Dendritic cell treated with granulocyte-macrophage colony-stimulating factor and Interleukin-4, amounts not matched to agents 40 ng/mL and 50 ng/mL, for 4 days (primary cell): ENCODE results near the gene BUB3.

Source experiments
- H3K27ac Mint-ChIP-seq: one replicate; pipeline ENCODE4 v1.8.0; 2022; ENCODE audit warnings: mild to moderate bottlenecking, mixed read lengths
- H3K27me3 Mint-ChIP-seq: one replicate; pipeline ENCODE4 v1.8.0; 2022; ENCODE audit warnings: mild to moderate bottlenecking, mixed read lengths
- H3K36me3 Mint-ChIP-seq: one replicate; pipeline ENCODE4 v1.8.0; 2022; ENCODE audit warnings: low read depth, mixed read lengths
- H3K4me1 Mint-ChIP-seq: one replicate; pipeline ENCODE4 v1.8.0; 2022; ENCODE audit warnings: low read depth, mixed read lengths
- H3K4me3 Mint-ChIP-seq: one replicate; pipeline ENCODE4 v1.8.0; 2022; ENCODE audit warnings: mild to moderate bottlenecking, moderate library complexity, mixed read lengths
- H3K9me3 Mint-ChIP-seq: one replicate; pipeline ENCODE4 v1.8.0; 2022; ENCODE audit warnings: mixed read lengths
- intact Hi-C: fragments of 100-400 bp; cut with micrococcal nuclease; formaldehyde crosslinking; loops from one replicate; pipeline ENCODE4 v1.15.0; 2022

Gene BUB3

GRCh38 chr10:123180101-123181090 lies 26.2 kb downstream of the BUB3 start:
- no peaks in the 10 kb centered on the region for H3K4me1 Mint-ChIP-seq
- H3K4me3 Mint-ChIP-seq = no peak overlapping the region
- peaks cover 25% of the 10 kb centered on the region for H3K9me3 Mint-ChIP-seq
- intact Hi-C loops = no loop called here
- H3K36me3 Mint-ChIP-seq = peaks cover 50% of the 10 kb centered on the region
- H3K27me3 Mint-ChIP-seq = no peaks in the 10 kb centered on the region
- H3K27ac Mint-ChIP-seq = no peak overlapping the region

GRCh38 chr10:123183724-123184123 lies 29.5 kb downstream of the BUB3 start:
- Mint-ChIP-seq H3K4me1 (no peaks in the 10 kb centered on the region), H3K36me3 (peaks cover 39% of the 10 kb centered on the region), H3K27ac (no peak overlapping the region), H3K9me3 (peaks cover 25% of the 10 kb centered on the region), H3K27me3 (no peaks in the 10 kb centered on the region), H3K4me3 (no peak overlapping the region)
- intact Hi-C loops = no loop called here

GRCh38 chr10:123187781-123188180 lies 33.6 kb downstream of the BUB3 start:
- Mint-ChIP-seq H3K9me3 (peaks cover 25% of the 10 kb centered on the region), H3K36me3 (peaks cover 38% of the 10 kb centered on the region), H3K27me3 (no peaks in the 10 kb centered on the region), H3K4me1 (no peaks in the 10 kb centered on the region), H3K27ac (no peak overlapping the region), H3K4me3 (no peak overlapping the region)
- intact Hi-C loops = no loop called here

- H3K27ac Mint-ChIP-seq = no peak overlapping the region
- H3K9me3 Mint-ChIP-seq = no peaks in the 10 kb centered on the region
- no peak overlapping the region for H3K4me3 Mint-ChIP-seq
- H3K27me3 Mint-ChIP-seq = no peaks in the 10 kb centered on the region
- H3K36me3 Mint-ChIP-seq = peaks cover 2% of the 10 kb centered on the region
- intact Hi-C loops = no loop called here
- H3K4me1 Mint-ChIP-seq = no peaks in the 10 kb centered on the region
Observed at GRCh38 chr10:123191886-123192285, 37.7 kb downstream of the BUB3 start.

- Mint-ChIP-seq H3K36me3 (no peaks in the 10 kb centered on the region), H3K27ac (no peak overlapping the region), H3K4me3 (no peak overlapping the region), H3K27me3 (no peaks in the 10 kb centered on the region), H3K9me3 (no peaks in the 10 kb centered on the region), H3K4me1 (no peaks in the 10 kb centered on the region)
- intact Hi-C loops = no loop called here
Observed at GRCh38 chr10:123194056-123194455, 39.9 kb downstream of the BUB3 start.

- H3K36me3 Mint-ChIP-seq = no peaks in the 10 kb centered on the region
- H3K4me3 Mint-ChIP-seq = no peak overlapping the region
- H3K27ac Mint-ChIP-seq = no peak overlapping the region
- intact Hi-C loops = no loop called here
- no peaks in the 10 kb centered on the region for H3K9me3 Mint-ChIP-seq
- no peaks in the 10 kb centered on the region for H3K4me1 Mint-ChIP-seq
- H3K27me3 Mint-ChIP-seq = no peaks in the 10 kb centered on the region
Observed at GRCh38 chr10:123200531-123200930, 46.3 kb downstream of the BUB3 start.

- no peaks in the 10 kb centered on the region for H3K36me3 Mint-ChIP-seq
- no peak overlapping the region for H3K27ac Mint-ChIP-seq
- H3K4me3 Mint-ChIP-seq = no peak overlapping the region
- intact Hi-C loops = no loop called here
- no peaks in the 10 kb centered on the region for H3K27me3 Mint-ChIP-seq
- H3K4me1 Mint-ChIP-seq = no peaks in the 10 kb centered on the region
- no peaks in the 10 kb centered on the region for H3K9me3 Mint-ChIP-seq
Observed at GRCh38 chr10:123202506-123202905, 48.3 kb downstream of the BUB3 start.

GRCh38 chr10:123203393-123204126 lies 49.4 kb downstream of the BUB3 start:
- Mint-ChIP-seq H3K4me3 (no peak overlapping the region), H3K36me3 (no peaks in the 10 kb centered on the region), H3K27me3 (no peaks in the 10 kb centered on the region), H3K4me1 (no peaks in the 10 kb centered on the region), H3K27ac (no peak overlapping the region), H3K9me3 (peaks cover 10% of the 10 kb centered on the region)
- intact Hi-C loops = no loop called here

- Mint-ChIP-seq H3K4me1 (no peaks in the 10 kb centered on the region), H3K9me3 (peaks cover 13% of the 10 kb centered on the region), H3K27ac (no peak overlapping the region), H3K36me3 (no peaks in the 10 kb centered on the region), H3K4me3 (no peak overlapping the region), H3K27me3 (no peaks in the 10 kb centered on the region)
- intact Hi-C loops = no loop called here
Observed at GRCh38 chr10:123204127-123204461, 49.9 kb downstream of the BUB3 start.

GRCh38 chr10:123205041-123205440 lies 50.8 kb downstream of the BUB3 start:
- intact Hi-C loops = no loop called here
- Mint-ChIP-seq H3K27me3 (no peaks in the 10 kb centered on the region), H3K9me3 (peaks cover 13% of the 10 kb centered on the region), H3K36me3 (no peaks in the 10 kb centered on the region), H3K27ac (no peak overlapping the region), H3K4me3 (no peak overlapping the region), H3K4me1 (no peaks in the 10 kb centered on the region)

GRCh38 chr10:123212063-123212462 lies 57.9 kb downstream of the BUB3 start:
- Mint-ChIP-seq H3K4me3 (no peak overlapping the region), H3K27me3 (no peaks in the 10 kb centered on the region), H3K36me3 (no peaks in the 10 kb centered on the region), H3K4me1 (no peaks in the 10 kb centered on the region), H3K9me3 (peaks cover 22% of the 10 kb centered on the region), H3K27ac (no peak overlapping the region)
- intact Hi-C loops = no loop called here

- Mint-ChIP-seq H3K9me3 (peaks cover 21% of the 10 kb centered on the region), H3K36me3 (no peaks in the 10 kb centered on the region)
Observed at GRCh38 chr10:123212640-123213039, 58.4 kb downstream of the BUB3 start.

GRCh38 chr10:123213192-123213591 lies 59.0 kb downstream of the BUB3 start:
- intact Hi-C loops = no loop called here
- Mint-ChIP-seq H3K36me3 (no peaks in the 10 kb centered on the region), H3K9me3 (peaks cover 16% of the 10 kb centered on the region), H3K4me1 (no peaks in the 10 kb centered on the region), H3K4me3 (no peak overlapping the region), H3K27me3 (no peaks in the 10 kb centered on the region), H3K27ac (no peak overlapping the region)

More at GRCh38 chr10:123212640-123213039, 58.4 kb downstream of the BUB3 start:
- Mint-ChIP-seq H3K4me1 (no peaks in the 10 kb centered on the region), H3K27me3 (no peaks in the 10 kb centered on the region), H3K4me3 (no peak overlapping the region), H3K27ac (no peak overlapping the region)
- intact Hi-C loops = no loop called here
